Subcutaneous abdominal adipose tissue (tissue), 5 donors: ENCODE measurements around the gene SIGLEC1.

Experiments used
- H3K27ac ChIP-seq: one replicate; pipeline ENCODE4 v1.7.0; 2013; ENCODE audit warnings: low read depth, mild to moderate bottlenecking, inconsistent platforms, low read length, moderate library complexity
- H3K27me3 ChIP-seq, 5 donors: one replicate each; pipeline ENCODE4 v1.7.0; 2013; ENCODE audit warnings: low read length in 5 of 5, inconsistent platforms in 1 of 5; ENCODE audit not compliant: control insufficient read depth in 5 of 5, insufficient read depth in 4 of 5
- H3K36me3 ChIP-seq, 5 donors: one replicate each; pipeline ENCODE4 v1.7.0; 2013; ENCODE audit warnings: low read length in 5 of 5; ENCODE audit not compliant: control insufficient read depth in 5 of 5, insufficient read depth in 5 of 5
- H3K4me1 ChIP-seq, 5 donors: one replicate each; pipeline ENCODE4 v1.7.0; 2013; ENCODE audit warnings: low read length in 5 of 5, mild to moderate bottlenecking in 3 of 5, moderate library complexity in 1 of 5; ENCODE audit not compliant: control insufficient read depth in 5 of 5, insufficient read depth in 5 of 5
- H3K4me3 ChIP-seq, 5 donors: one replicate each; pipeline ENCODE4 v1.7.0; 2013; ENCODE audit warnings: low read length in 5 of 5, low read depth in 1 of 5
- H3K9ac ChIP-seq, 5 donors: one replicate each; pipeline ENCODE4 v1.7.0; 2013; ENCODE audit warnings: low read length in 5 of 5, mild to moderate bottlenecking in 4 of 5, moderate library complexity in 3 of 5
- H3K9me3 ChIP-seq, 5 donors: one replicate each; pipeline ENCODE4 v1.7.0; 2013; ENCODE audit warnings: low read length in 5 of 5; ENCODE audit not compliant: control insufficient read depth in 5 of 5
- donor health status: healthy.
- donor health status: healthy.
- donor health status: healthy.
- donor health status: healthy.
- donor health status: healthy.

The SIGLEC1 gene

DNA sequence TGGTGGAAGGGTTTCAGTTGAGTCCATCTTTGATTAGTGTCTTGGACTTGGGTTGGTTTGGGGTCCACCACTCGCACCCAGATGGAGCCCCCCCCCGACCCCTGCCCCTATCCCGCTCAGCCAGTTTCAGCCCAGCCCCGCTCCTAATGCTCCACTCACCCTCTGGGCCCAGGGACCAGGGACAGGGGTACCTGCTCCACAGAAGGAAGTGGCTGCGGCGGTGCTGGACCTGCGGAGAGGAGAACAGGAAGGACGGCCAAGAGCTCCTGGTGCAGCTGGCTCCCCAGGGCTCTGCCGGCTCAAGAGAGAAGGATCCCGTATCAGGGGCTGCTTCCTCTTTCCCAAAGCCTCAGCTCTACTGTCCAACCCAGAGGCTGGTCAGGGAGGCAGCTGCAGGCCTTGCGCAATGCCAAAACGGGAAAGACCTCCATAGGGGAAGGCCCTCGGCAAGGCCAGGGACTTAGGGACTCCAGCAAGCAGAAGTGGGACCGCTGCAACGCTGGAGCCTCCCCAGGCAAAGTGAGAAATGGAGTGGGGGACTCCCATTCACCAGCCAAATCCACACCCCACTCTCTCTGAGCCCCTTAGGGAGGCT is at the start of gene SIGLEC1:
SIGLEC1 (minus strand) TSS at position 322 of the 595 bp plus-strand sequence. CDS start 5,472 bp downstream, outside the sequence.
- Histone ChIP-seq H3K4me3 (peak within 1 kb of the TSS; percentile 19 to 65 (median 48)), H3K27me3 (no peaks in the 10 kb centered on the region), H3K9me3 (no peaks in the 10 kb centered on the region), H3K4me1 (peaks cover 0 to 54% (median 28%) of the 10 kb centered on the region in 5 donors), H3K36me3 (no peaks in the 10 kb centered on the region), H3K9ac (peak within 1 kb of the TSS in 1 of 5 donors; percentile 31), H3K27ac (no peak within 1 kb of the TSS)

DNA sequence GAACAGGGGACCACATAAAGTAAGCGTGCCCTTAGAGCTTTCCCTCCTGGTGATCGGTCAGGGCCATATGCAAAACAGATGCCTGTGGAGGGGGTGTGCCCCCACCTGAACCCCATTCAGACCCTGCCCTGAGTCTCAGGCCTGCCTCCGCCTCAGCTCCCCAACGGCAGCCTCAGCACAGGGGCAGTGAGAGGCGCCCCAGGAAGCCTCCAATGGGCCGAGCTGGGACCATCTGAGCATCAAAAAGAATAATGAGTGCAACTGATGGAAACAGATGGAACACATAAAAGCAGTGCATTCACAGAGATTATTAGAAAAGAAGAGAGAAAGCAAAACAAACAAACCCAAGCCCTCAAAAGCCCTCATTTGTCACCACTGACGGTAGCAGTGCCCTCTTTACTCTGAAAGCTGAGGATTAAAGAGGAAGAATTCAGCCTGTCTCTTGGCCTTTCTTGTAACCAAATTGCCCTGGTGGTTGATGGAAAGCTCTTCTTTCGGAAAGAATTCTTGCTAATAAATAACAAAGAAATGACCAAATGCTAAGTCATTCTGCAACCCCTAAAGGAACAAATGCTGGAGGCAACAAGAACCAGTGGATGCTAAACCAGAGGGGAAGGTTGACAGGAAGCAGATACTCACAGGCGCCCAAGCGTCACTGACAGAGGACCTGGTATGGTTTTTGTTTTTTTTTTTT is 48.4 kb upstream of the SIGLEC1 start:
- no peak overlapping the region for H3K9ac ChIP-seq
- no peak overlapping the region for H3K27ac ChIP-seq
- H3K27me3 ChIP-seq, result no peaks in the 10 kb centered on the region
- H3K4me3 ChIP-seq, result no peak overlapping the region
- peaks cover 0 to 24% (median 8%) of the 10 kb centered on the region in 5 donors for H3K36me3 ChIP-seq
- no peaks in the 10 kb centered on the region for H3K9me3 ChIP-seq
- H3K4me1 ChIP-seq, result peaks cover 12 to 87% (median 71%) of the 10 kb centered on the region in 5 donors

DNA sequence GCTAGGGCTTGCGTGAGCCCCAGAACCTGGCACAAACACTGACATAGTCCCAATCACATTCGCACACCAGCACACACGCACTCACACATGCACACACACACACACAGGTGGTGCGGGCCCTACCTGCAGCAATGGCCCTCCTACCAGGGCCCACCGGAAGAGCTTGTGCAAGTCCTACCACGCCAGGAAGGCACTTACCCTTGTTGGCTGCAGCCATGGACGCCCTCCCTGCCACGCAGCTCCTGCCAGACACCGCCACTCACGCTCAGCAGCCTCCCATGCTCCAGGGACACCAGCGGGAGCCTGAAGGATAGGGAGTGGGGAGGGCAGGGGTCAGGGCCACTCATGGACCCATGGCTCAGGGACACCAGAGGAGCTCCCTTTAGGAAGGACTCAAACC is 47.5 kb upstream of the SIGLEC1 start:
- H3K27me3 ChIP-seq, result no peaks in the 10 kb centered on the region
- no peak overlapping the region for H3K4me3 ChIP-seq
- H3K36me3 ChIP-seq, result peaks cover 0 to 33% (median 15%) of the 10 kb centered on the region in 5 donors
- H3K9ac ChIP-seq, result peak overlapping the region in 2 of 5 donors; percentile 57 to 66
- peak overlapping the region; percentile 24 for H3K27ac ChIP-seq
- no peaks in the 10 kb centered on the region for H3K9me3 ChIP-seq
- peaks cover 7 to 84% (median 64%) of the 10 kb centered on the region in 5 donors for H3K4me1 ChIP-seq

DNA sequence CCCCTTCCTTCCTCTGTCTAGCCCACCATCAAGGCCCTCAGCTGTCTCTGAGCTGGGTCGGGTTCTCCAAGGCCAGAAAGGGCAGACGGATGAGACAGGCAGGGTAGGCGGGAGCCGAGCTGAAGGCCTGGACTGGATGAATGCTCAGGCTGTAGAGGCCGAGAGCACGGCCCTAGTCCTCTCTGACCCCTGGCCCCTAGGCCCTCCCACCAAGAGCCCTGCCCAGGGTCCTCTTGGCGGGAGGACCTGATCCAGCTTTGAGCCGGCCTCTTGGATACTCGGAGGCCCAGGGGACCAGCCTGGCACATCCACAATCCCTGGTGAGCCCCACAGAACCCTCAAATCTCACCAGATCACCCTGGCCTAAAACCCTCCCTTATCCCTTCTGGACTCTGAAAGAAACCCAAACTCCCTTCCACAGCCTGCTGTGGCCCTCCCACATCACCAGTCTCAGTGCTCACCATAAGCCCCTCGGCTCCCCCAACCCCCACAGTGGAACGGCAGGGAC is 47.0 kb upstream of the SIGLEC1 start:
- H3K27ac ChIP-seq, result peak overlapping the region; percentile 24
- no peak overlapping the region for H3K4me3 ChIP-seq
- H3K9ac ChIP-seq, result peak overlapping the region in 4 of 5 donors; percentile 28 to 67 (median 62)
- H3K36me3 ChIP-seq, result peaks cover 0 to 38% (median 15%) of the 10 kb centered on the region in 5 donors
- no peaks in the 10 kb centered on the region for H3K27me3 ChIP-seq
- H3K4me1 ChIP-seq, result peaks cover 5 to 84% (median 59%) of the 10 kb centered on the region in 5 donors
- no peaks in the 10 kb centered on the region for H3K9me3 ChIP-seq

DNA sequence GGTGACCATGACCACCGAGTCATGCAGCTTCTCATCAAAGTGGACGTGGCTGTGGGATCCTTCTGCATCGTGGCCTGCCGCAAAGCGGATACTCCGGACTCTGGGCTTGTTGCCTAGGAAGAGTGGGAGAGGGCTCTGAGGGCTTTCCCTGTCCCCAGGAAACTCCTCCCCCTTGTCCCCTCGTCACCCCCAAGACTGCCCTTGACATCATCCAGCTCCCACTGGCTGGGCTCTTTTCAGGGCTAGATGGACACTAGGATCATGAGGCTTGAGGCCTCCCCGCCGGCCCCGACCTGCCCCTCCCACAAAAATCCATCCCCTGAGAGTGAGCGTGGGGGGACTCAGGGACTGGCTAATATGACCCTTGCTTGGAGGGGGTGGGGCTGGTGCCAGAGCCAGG is 46.2 kb upstream of the SIGLEC1 start:
- Histone ChIP-seq H3K27me3 (no peaks in the 10 kb centered on the region), H3K27ac (peak overlapping the region; percentile 60), H3K9me3 (no peaks in the 10 kb centered on the region), H3K4me3 (no peak overlapping the region), H3K36me3 (peaks cover 0 to 39% (median 17%) of the 10 kb centered on the region in 5 donors), H3K9ac (peak overlapping the region in 1 of 5 donors; percentile 66), H3K4me1 (peaks cover 3 to 84% (median 56%) of the 10 kb centered on the region in 5 donors)

DNA sequence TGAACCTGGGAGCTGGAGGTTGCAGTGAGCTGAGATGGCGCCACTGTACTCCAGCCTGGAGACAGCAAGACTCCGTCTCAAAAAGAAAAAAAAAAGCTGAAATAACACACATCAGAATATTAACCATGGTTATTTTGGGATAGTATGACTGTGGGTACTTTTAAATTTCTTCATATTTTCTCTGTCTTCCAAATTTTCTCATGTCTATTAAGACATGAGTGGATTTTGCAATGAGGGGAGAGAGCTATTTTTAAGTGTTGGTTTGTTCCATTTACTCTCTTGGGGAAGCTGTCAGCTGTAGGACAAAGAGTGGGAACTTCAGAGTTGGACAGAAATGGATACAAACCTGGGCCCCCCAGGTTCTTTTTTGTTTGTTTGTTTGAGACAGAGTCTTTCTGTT is 44.9 kb upstream of the SIGLEC1 start:
- Histone ChIP-seq H3K4me3 (no peak overlapping the region), H3K9ac (no peak overlapping the region), H3K4me1 (peaks cover 3 to 87% (median 65%) of the 10 kb centered on the region in 5 donors), H3K36me3 (peaks cover 0 to 41% (median 21%) of the 10 kb centered on the region in 5 donors), H3K9me3 (no peaks in the 10 kb centered on the region), H3K27ac (peak overlapping the region; percentile 60), H3K27me3 (no peaks in the 10 kb centered on the region)

DNA sequence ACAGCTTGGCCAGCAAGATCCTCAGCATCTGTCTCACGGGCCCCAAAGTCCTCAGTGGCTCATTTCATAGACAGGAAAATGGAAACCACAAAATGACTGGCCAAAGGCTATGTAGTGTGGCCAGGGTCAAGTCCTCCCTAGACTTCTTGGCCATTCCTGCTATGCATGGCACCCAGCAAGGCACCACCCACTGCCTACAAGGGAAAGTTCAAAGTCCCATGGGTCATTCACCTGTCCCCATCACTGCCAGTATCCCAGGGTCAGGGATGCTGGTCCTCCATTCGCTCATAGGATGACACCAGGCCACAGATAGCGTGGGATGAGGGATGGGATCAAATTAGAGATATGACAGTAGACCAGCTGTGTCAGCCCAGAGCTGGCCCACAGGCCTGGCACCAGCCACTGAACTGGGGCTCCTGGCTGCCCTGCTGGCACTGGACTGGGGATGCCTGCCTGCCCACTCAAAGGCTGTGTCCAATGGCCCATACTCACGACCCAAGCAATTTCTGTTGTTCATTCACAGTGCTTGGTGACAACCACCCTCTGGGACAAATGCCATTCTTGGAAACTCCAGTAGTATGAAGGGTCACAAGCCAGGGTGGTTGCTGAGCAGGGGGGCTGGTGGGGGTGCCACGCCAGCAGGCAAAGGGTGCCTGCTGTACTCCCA is 43.5 kb upstream of the SIGLEC1 start:
- no peaks in the 10 kb centered on the region for H3K27me3 ChIP-seq
- peaks cover 3 to 84% (median 67%) of the 10 kb centered on the region in 5 donors for H3K4me1 ChIP-seq
- peaks cover 0 to 48% (median 28%) of the 10 kb centered on the region in 5 donors for H3K36me3 ChIP-seq
- peak overlapping the region; percentile 29 for H3K27ac ChIP-seq
- no peak overlapping the region for H3K4me3 ChIP-seq
- H3K9ac ChIP-seq, result peak overlapping the region in 1 of 5 donors; percentile 41
- no peaks in the 10 kb centered on the region for H3K9me3 ChIP-seq

DNA sequence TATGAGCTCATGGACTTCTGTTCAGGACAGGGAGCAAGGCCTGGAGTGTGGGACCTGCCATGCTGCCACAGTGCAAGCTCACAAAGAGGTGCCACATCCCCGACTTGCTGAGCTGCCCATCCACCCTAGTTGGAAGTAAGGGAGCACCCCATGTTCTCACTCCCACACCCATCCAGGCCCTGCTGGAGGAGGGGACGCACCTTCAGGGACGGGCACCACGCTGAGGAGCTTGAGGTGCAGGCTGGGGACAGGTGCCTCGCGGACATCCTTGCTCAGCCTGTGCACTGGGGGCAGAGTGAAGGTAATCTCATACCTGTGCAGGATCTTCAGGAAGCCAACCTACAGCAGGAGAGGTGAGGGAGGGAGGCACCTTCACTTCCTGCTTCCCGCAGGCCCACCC is 42.9 kb upstream of the SIGLEC1 start:
- no peaks in the 10 kb centered on the region for H3K27me3 ChIP-seq
- no peak overlapping the region for H3K27ac ChIP-seq
- H3K4me3 ChIP-seq, result no peak overlapping the region
- H3K4me1 ChIP-seq, result peaks cover 3 to 81% (median 63%) of the 10 kb centered on the region in 5 donors
- no peaks in the 10 kb centered on the region for H3K9me3 ChIP-seq
- H3K36me3 ChIP-seq, result peaks cover 0 to 55% (median 32%) of the 10 kb centered on the region in 5 donors
- peak overlapping the region in 1 of 5 donors; percentile 2 for H3K9ac ChIP-seq

DNA sequence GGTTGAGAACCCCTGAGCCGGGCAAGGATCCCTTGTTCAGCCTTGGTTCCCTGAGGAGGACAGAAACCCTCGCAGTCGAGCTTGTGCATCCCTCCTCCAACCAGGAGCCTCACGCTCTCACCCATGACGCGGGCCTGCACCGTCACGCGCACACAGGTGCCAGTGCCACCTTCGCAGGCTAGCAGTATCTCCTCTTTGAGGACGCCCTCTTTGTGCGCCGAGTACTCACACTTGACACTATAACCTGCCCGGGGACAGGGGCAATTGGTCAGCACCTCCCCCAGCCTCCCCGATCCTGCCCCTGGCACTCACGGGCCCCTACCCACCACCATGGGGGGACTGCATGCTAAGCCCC is 41.9 kb upstream of the SIGLEC1 start:
- H3K9ac ChIP-seq, result no peak overlapping the region
- H3K27me3 ChIP-seq, result no peaks in the 10 kb centered on the region
- H3K27ac ChIP-seq, result no peak overlapping the region
- no peak overlapping the region for H3K4me3 ChIP-seq
- H3K4me1 ChIP-seq, result peaks cover 0 to 71% (median 53%) of the 10 kb centered on the region in 5 donors
- H3K9me3 ChIP-seq, result no peaks in the 10 kb centered on the region
- H3K36me3 ChIP-seq, result peaks cover 0 to 60% (median 42%) of the 10 kb centered on the region in 5 donors
